G401.6 (cell line): ENCODE data around the gene SLIT3.
"Not testable (repeated sequence)": the region's sequence is repeated elsewhere in the genome, so short reads cannot be mapped to it uniquely, and the experiment has no call there.

ENCODE experiments used
- FAIRE-seq: peaks from 2 replicates; lab custom pipeline; 2012; peaks lifted over from hg19 to GRCh38; lab: Jason Lieb, UNC

SLIT3 gene

DNA sequence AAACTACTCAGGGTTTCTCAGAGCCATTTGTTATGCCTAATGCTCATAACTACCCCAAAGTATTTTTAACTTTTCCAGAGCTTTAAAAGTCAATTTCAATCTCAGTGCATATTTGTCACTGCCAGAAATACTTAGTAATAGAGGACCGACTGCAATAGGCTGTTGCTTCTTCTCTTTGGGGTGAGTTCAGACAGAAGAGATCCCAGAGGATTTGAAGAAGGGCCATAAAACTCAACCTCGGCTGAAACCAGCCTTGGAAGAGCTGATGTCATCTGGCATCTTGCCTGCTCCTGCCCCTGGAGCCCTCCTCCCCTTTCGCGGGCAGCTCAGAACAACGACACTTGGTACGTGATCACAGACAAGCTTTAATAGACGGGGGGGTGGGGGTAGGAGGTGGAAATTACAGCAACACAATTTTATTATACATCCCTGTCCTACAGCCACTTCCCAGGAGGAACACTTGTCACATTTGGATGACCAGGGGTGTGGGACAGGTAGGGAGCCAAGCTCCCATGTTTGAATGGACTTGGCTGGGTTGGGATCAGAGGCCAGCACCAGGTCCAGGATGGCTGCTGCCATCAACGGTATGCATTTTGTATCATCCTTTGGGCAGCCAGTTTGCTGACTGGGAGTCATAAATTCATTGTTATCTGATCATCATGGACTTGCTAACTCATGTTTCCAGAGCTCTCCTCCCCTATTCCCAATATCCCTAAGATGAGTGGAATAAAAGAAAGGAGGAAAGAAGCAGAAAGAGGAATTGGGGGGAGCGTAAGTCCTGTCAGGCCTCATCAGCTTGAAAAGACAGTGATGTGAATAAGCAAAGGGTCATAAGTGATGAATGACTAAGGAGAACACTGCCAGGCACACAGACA, 535.2 kb downstream of the SLIT3 start:
- FAIRE-seq = no peak

GRCh38 chr5:168765086-168765550, 535.8 kb downstream of the SLIT3 start:
- FAIRE-seq = no peak

GRCh38 chr5:168756453-168757391, 544.2 kb downstream of the SLIT3 start:
- no peak for FAIRE-seq

DNA sequence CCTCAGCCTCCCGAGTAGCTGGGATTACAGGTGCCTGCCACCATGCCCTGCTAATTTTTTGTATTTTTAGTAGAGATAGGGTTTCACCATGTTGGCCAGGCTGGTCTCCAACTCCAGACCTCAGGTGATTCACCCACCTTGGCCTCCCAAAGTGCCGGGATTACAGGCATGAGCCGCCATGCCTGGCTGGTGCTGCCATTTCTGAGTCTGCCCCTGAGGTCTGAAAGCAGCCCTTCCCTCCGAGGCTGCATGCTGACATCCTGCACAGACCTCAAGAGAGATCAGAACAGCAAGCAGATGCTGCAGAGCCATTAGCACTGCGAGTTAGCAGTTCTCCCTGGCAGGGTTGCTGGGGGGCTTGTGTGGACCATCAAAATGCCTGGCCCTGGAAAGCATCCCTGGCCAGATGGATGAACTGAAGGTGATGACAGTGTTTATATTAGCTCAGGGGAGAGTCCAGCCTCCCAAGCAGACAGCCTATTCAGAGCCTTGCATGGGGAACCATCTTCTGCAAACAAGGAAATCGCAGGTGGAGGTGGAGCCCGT, 545.3 kb downstream of the SLIT3 start:
- no peak for FAIRE-seq

- no peak for FAIRE-seq
Observed at GRCh38 chr5:168753691-168754254, 547.2 kb downstream of the SLIT3 start.

- no peak for FAIRE-seq
Observed at GRCh38 chr5:168752416-168753190, 548.3 kb downstream of the SLIT3 start.

DNA sequence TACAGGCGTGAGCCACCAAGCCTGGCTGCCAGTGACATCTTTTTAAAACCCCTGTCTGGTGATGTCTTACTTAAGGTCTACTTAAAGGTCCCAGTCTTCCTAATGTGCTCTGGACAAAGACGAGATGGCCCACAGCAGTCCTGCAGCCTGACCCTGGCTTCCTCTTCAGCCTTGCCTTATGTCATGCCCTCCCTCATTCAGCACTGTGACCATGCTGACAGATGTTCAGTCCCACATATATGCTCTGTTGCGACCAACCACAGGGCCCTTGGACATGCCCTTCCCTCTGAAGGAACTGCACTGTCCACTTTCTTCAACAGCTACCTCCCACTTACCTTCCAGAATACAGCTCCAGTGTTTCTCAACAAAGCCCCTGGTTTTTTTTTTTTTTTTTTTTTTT, 548.9 kb downstream of the SLIT3 start:
- no peak for FAIRE-seq

DNA sequence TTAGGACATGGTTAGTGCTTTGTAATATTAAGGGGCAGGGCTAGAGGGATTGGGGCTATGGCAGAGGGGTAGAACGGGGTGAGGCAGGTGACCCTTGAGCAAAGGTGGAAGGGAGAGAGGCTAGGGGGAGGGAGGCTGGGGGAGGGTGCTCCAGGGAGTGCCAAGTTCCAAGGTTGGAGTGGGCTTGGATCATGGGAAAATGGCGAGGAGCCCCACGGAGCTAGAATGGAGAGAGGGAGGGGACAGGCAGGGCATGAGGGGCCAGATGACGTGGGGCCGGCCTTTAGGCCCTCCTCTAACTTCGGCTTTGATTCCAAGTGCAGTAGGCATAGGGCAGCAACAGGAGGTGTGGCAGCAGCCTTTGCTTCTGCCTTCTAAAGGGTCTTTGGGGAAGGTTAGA, 550.0 kb downstream of the SLIT3 start:
- FAIRE-seq = no peak

DNA sequence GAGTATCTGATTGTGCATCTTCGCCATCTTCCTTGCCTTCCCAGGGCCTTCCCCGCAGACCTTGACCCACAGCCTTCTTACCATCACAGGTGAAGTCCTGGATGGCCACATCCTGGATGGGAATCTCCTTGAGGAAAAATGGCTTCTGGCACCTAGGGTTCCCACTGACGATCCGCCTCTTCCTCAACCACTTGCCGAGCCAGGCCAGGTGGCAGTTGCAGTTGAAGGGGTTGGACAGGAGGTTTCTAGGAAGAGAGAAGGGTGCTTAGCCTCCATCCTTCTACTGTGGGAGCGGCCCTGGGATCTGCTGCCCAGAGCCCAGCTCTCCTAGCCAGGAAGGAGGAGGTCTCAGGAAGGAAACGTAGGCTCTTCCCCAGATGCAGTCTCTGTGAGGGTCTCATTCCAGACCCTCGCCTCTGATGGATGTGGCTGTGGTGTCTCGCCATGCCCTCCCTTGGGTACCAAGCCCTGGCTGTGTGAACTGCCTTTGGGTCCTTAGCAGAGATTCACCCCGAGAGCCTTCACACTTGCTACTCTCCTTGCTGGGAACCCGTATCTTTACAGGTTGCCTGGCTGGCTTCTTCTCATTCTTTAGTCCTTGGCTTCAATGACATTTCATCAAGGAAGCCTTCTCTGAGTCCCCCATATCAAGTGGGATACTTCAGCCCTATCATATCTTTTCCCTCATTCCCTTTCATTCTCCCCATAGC, 551.4 kb downstream of the SLIT3 start:
- no peak for FAIRE-seq

GRCh38 chr5:168747987-168748777, 552.8 kb downstream of the SLIT3 start:
- FAIRE-seq = no peak

DNA sequence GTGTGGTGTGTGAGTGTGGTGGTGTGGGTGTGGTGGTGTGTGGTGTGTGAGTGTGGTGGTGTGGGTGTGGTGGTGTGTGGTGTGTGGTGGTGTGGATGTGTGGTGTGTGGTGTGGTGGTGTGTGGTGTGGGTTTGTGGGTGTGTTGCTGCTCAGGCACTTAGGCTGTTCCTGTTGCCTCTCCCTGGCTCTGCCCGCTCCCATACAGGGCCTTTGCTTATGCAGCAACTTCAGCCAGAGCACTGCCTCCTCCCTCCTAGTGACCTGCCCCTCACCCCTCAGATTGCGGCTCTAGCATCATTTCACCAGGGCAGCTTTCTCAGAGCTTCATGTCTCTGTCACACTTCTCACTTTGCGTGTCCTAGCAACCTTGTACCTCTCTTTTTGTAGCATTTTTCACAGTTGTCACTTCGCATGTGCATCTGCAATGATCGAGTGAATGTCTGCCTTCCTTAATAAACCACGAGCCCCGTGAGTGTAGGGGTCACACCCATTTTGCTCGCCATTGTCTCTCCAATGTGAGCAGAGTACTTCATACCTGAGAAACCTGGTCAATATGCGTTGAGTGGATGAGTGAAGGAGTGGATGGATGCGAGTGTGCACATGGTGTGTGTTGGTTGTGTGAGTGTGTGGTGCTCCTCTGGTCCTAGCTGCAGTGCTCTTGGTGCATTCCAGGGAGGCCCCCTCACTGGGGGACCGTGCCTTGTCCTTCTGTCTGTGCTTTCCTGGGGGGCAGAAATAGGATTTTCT, 553.9 kb downstream of the SLIT3 start:
- no peak for FAIRE-seq

DNA sequence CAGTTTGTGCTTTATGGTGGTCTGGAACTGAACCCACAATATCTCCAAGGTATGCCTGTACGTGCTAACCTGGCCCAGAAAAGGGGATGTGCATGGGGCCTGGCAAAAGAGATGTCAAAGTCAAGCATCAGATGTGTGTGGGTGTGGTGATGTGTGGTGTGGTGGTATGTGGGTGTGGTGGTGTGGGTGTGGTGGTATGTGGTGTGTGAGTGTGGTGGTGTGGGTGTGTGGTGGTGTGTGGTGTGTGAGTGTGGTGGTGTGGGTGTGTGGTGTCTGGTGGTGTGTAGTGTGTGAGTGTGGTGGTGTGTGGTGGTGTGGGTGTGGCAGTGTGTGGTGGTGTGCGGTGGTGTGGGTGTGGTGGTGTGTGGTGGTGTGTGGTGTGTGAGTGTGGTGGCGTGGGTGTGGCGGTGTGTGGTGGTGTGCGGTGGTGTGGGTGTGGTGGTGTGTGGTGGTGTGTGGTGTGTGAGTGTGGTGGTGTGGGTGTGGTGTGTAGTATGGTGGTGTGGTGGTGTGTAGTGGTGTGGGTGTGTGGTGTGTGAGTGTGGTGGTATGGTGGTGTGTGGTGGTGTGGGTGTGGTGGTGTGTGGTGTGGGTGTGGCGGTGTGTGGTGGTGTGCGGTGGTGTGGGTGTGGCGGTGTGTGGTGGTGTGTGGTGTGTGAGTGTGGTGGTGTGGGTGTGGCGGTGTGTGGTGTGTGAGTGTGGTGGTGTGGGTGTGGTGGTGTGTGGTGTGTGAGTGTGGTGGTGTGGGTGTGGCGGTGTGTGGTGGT, 554.6 kb downstream of the SLIT3 start:
- FAIRE-seq = not testable (repeated sequence)

DNA sequence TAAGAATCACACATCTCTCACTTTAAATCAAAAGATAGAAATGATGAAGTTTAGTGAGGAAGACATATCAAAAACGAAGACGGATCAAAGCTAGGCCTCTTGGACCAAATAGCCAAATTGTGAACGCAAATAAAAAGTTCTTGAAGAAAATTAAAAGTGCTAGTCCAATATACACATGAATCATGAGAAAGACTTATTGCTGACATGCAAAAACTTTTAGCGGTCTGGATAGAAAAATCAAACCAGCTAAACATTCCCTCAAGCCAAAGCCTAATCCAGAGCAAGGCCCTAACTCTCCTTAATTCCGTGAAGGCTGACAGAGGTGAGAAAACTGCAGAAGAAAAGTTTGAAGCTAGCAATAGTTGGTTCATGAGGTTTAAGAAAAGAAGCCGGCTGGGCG, 557.3 kb downstream of the SLIT3 start:
- FAIRE-seq = no peak

DNA sequence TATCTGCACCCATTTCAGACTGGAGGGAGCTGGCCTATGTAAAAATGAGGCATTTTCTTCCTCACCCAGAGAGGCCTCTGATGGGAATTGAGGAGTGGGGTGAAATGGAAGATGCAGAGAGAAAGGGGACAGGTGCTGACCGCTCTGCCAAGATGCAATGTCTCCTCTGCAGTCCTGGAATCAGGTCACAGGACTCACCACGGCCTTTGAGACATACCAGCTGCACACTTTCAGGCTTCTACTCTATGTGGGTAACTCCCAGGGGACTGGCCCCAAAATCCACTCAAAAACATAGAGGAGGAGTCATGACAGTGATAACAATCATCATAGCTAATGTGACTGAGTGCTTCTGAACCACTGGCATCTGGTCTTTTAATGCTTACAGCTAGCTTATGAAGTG, 558.6 kb downstream of the SLIT3 start:
- not testable (repeated sequence) for FAIRE-seq

- FAIRE-seq = no peak
Observed at GRCh38 chr5:168740811-168741213, 560.1 kb downstream of the SLIT3 start.

GRCh38 chr5:168740092-168740800, 560.7 kb downstream of the SLIT3 start:
- no peak for FAIRE-seq

DNA sequence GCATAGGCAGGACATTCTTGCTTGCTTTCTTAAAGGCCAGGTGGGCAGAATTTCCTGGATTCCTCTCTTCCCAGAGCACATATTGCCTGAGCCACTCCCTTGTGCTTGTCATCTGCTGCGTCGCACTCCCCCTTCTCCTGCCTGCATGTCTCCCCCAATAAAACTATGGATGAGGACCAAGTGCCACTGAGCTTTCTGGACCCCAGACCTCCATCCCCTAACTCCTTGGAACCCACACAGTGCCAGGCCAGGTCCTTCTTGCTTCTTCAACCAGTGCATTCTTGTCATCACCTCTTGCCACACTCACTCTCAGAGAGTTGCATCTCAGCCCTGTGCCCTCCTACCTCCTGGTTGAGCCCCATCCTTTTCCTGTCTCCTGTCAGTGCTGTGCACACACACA, 563.9 kb downstream of the SLIT3 start:
- no peak for FAIRE-seq

DNA sequence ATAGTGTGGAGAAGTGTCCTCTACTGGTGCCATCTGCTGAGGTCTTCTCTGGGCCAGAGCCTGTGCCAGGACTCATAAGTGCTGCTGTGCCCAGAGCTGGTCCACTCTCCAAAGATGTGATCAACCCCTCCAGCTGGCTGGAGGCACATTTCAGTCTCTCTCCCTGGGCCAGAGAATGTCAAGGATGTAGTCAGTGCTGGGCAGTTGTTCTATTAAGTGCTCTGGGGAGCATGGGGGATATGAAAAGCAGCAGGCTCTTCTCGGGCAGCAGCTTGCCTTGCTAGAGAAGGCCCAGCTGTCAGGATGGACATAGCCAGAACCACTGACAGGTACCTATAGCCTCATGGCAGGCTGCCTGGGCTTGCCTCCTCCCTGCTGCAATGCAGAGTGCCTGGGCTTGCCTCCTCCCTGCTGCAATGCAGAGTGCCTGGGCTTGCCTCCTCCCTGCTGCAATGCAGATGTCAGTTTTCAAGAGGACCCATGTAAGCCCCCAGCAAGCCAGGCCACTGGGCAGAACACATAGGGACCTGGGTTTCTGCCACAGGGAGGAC, 564.6 kb downstream of the SLIT3 start:
- no peak for FAIRE-seq
